NCI-H2171 (cell line): ENCODE measurements around the gene AK5.
"Not testable (repeated sequence)": the region's sequence is repeated elsewhere in the genome, so short reads cannot be mapped to it uniquely, and the experiment has no call there.

Experiments used
- DNase-seq: peaks from one replicate; lab custom pipeline; 2025; lab: John Stamatoyannopoulos, UW

Gene AK5

GRCh38 chr1:77400781-77401180 lies 119.0 kb downstream of the AK5 start:
- no peak for DNase-seq

GRCh38 chr1:77401384-77401783 lies 119.6 kb downstream of the AK5 start:
- no peak for DNase-seq

GRCh38 chr1:77405186-77405585 lies 123.4 kb downstream of the AK5 start:
- DNase-seq = no peak

- no peak for DNase-seq
Measured at GRCh38 chr1:77406661-77407060, 124.8 kb downstream of the AK5 start.

GRCh38 chr1:77407738-77408375 lies 126.0 kb downstream of the AK5 start:
- no peak for DNase-seq

- DNase-seq = not testable (repeated sequence)
Measured at GRCh38 chr1:77408933-77409332, 127.1 kb downstream of the AK5 start.

- no peak for DNase-seq
Measured at GRCh38 chr1:77412069-77412819, 130.4 kb downstream of the AK5 start.

- DNase-seq = no peak
Measured at GRCh38 chr1:77412820-77413530, 131.2 kb downstream of the AK5 start.

GRCh38 chr1:77413541-77414335 lies 131.9 kb downstream of the AK5 start:
- no peak for DNase-seq

GRCh38 chr1:77415579-77415978 lies 133.8 kb downstream of the AK5 start:
- no peak for DNase-seq

- DNase-seq = no peak
Measured at GRCh38 chr1:77416692-77417450, 135.1 kb downstream of the AK5 start.

GRCh38 chr1:77418055-77418454 lies 136.2 kb downstream of the AK5 start:
- DNase-seq = not testable (repeated sequence)

- DNase-seq = no peak
Measured at GRCh38 chr1:77421504-77422233, 139.8 kb downstream of the AK5 start.

GRCh38 chr1:77424236-77424635 lies 142.4 kb downstream of the AK5 start:
- DNase-seq = no peak

GRCh38 chr1:77428068-77428467 lies 146.2 kb downstream of the AK5 start:
- DNase-seq = no peak

GRCh38 chr1:77430966-77431690 lies 149.3 kb downstream of the AK5 start:
- no peak for DNase-seq

- DNase-seq = no peak
Measured at GRCh38 chr1:77433934-77434333, 152.1 kb downstream of the AK5 start.

GRCh38 chr1:77434967-77435366 lies 153.1 kb downstream of the AK5 start:
- no peak for DNase-seq

GRCh38 chr1:77438236-77438913 lies 156.6 kb downstream of the AK5 start:
- no peak for DNase-seq
